Uterus (tissue), 2 donors: ENCODE results near the gene DRD2.

Source experiments
- CTCF ChIP-seq, 4 experiments: fragments of 200-600 bp in 2 of 4; fragments of 450-650 bp in 2 of 4; sonication (generic) in 2 of 4; IDR thresholded peaks; one replicate each; pipeline ENCODE4 v1.5.1; 2016 to 2019; ENCODE audit warnings: antibody characterized with exemption in 4 of 4, mild to moderate bottlenecking in 2 of 4, moderate library complexity in 1 of 4
- POLR2A ChIP-seq, 2 donors: fragments of 450-650 bp; IDR thresholded peaks; one replicate each; pipeline ENCODE4 v1.6.1; 2016; ENCODE audit warnings: antibody characterized with exemption in 2 of 2, mild to moderate bottlenecking in 1 of 2, moderate library complexity in 1 of 2

GRCh38 chr11:113389272-113389671 lies 85.9 kb downstream of the DRD2 start:
- TF ChIP-seq CTCF (IDR thresholded peaks at IDR 0.05) (no peak), POLR2A (IDR thresholded peaks at IDR 0.05) (no peak)
